22Rv1 (cell line): Measurements from ENCODE around the gene ABI3BP.

Source experiments
- CTCF ChIP-seq: fragments of 450-650 bp; IDR thresholded peaks from 2 replicates; pipeline ENCODE4 v1.5.1; 2017; ENCODE audit warnings: mild to moderate bottlenecking
- ZFX ChIP-seq: fragments of 450-650 bp; IDR thresholded peaks from 2 replicates; pipeline ENCODE4 v1.6.1; 2017; ENCODE audit warnings: antibody characterized with exemption, borderline replicate concordance

GRCh38 chr3:100740207-100740606, 253.0 kb downstream of the ABI3BP start:
- TF ChIP-seq CTCF (no peak), ZFX (no peak)
